ENCODE results near the gene FAM13A. TPM values are rescaled to one million over a fixed set of nuclear protein-coding genes. Genes with fewer than 3 reads are reported as not detected.
"Not testable (repeated sequence)": the region's sequence is repeated elsewhere in the genome, so short reads cannot be mapped to it uniquely, and the experiment has no call there.

Gene FAM13A
- polyA plus RNA-seq, 1 of the 3 experiments (the other 2 are of a cell fraction): 0.67 TPM

GRCh38 chr4:88854481-88854880 is 202.5 kb downstream of the FAM13A start:
- Histone ChIP-seq H3K9me2 (no peaks in the 10 kb centered on the region), H3K4me3 (ENCODE audit: low read depth in 2 of 2, low read length in 1 of 2) (no peak overlapping the region), H3K36me3 (replicated peaks in 1 of 2; ENCODE audit: control insufficient read depth in 1 of 2, insufficient read depth in 2 of 2, low read length in 1 of 2) (no peaks in the 10 kb centered on the region), H4K20me1 (ENCODE audit: insufficient read depth) (no peaks in the 10 kb centered on the region), H3K27me3 (ENCODE audit: insufficient read depth) (no peaks in the 10 kb centered on the region), H3K79me2 (ENCODE audit: insufficient read depth) (no peaks in the 10 kb centered on the region), H3K27ac (ENCODE audit: low read depth in 2 of 2, low read length in 1 of 2) (no peak overlapping the region), H3K4me2 (no peak overlapping the region), H3K9me3 (no peaks in the 10 kb centered on the region), H3K4me1 (ENCODE audit: control insufficient read depth in 1 of 2, insufficient read depth in 2 of 2, low read depth in 1 of 2, low read length in 1 of 2) (no peaks in the 10 kb centered on the region), H3F3A (replicated peaks; ENCODE audit: insufficient read depth) (no peaks in the 10 kb centered on the region), H2AFZ (ENCODE audit: low read depth) (no peak overlapping the region), H3K9ac (no peak overlapping the region)
- WGBS (ENCODE audit: low lambda C conversion rate): 88% methylated on average over 3 of the region's 3 CpGs
- DNase-seq: no peak
- ChIA-PET CTCF (interaction anchor here (1.3 to 1.7 kb wide), 2 partner anchors 34 to 169 kb away, joined by 3 read pairs; no protein-coding TSS in a partner anchor), POLR2A (no interaction called here)
- TF ChIP-seq IRF3 (IDR thresholded peaks at IDR 0.05; ENCODE audit: low read depth, low read length) (no peak), RXRA (IDR thresholded peaks at IDR 0.05; ENCODE audit: borderline replicate concordance, low read depth) (no peak), FOXJ3 (CRISPR knock-in tag; IDR thresholded peaks at IDR 0.05) (no peak), JUND (IDR thresholded peaks at IDR 0.05) (no peak), MAX (IDR thresholded peaks at IDR 0.05; ENCODE audit: low read depth) (no peak)

GRCh38 chr4:88853583-88853982 is 203.4 kb downstream of the FAM13A start:
- H3K9me2 ChIP-seq; H2AFZ ChIP-seq (ENCODE audit: low read depth); H3K79me2 ChIP-seq (ENCODE audit: insufficient read depth); H3K4me1 ChIP-seq (ENCODE audit: control insufficient read depth in 1 of 2, insufficient read depth in 2 of 2, low read depth in 1 of 2, low read length in 1 of 2); H3K27ac ChIP-seq (ENCODE audit: low read depth in 2 of 2, low read length in 1 of 2); H3K9me3 ChIP-seq; H3K27me3 ChIP-seq (ENCODE audit: insufficient read depth); H3K4me2 ChIP-seq; POLR2A ChIA-PET; H3F3A ChIP-seq (replicated peaks; ENCODE audit: insufficient read depth); H3K36me3 ChIP-seq (replicated peaks in 1 of 2; ENCODE audit: control insufficient read depth in 1 of 2, insufficient read depth in 2 of 2, low read length in 1 of 2); H4K20me1 ChIP-seq (ENCODE audit: insufficient read depth); H3K9ac ChIP-seq; DNase-seq; H3K4me3 ChIP-seq (ENCODE audit: low read depth in 2 of 2, low read length in 1 of 2): not testable (repeated sequence)
- WGBS (ENCODE audit: low lambda C conversion rate): 53% methylated on average over 2 of the region's 3 CpGs
- CTCF ChIA-PET: interaction anchor here (1.3 to 1.7 kb wide), 2 partner anchors 33 to 170 kb away, joined by 3 read pairs; no protein-coding TSS in a partner anchor

GRCh38 chr4:88846206-88846790 is 210.7 kb downstream of the FAM13A start:
- Histone ChIP-seq H3K4me2 (no peak overlapping the region), H3K27me3 (ENCODE audit: insufficient read depth) (no peaks in the 10 kb centered on the region), H3K9ac (no peak overlapping the region), H3K27ac (ENCODE audit: low read depth in 2 of 2, low read length in 1 of 2) (no peak overlapping the region), H3K36me3 (replicated peaks in 1 of 2; ENCODE audit: control insufficient read depth in 1 of 2, insufficient read depth in 2 of 2, low read length in 1 of 2) (no peaks in the 10 kb centered on the region), H3F3A (replicated peaks; ENCODE audit: insufficient read depth) (no peaks in the 10 kb centered on the region), H4K20me1 (ENCODE audit: insufficient read depth) (no peaks in the 10 kb centered on the region), H3K4me1 (ENCODE audit: control insufficient read depth in 1 of 2, insufficient read depth in 2 of 2, low read depth in 1 of 2, low read length in 1 of 2) (peaks cover 0 to 2% of the 10 kb centered on the region in 2 experiments; a peak in 2 of 4 replicates), H3K79me2 (ENCODE audit: insufficient read depth) (no peaks in the 10 kb centered on the region), H3K9me3 (no peaks in the 10 kb centered on the region), H2AFZ (ENCODE audit: low read depth) (no peak overlapping the region), H3K4me3 (ENCODE audit: low read depth in 2 of 2, low read length in 1 of 2) (no peak overlapping the region), H3K9me2 (no peaks in the 10 kb centered on the region)
- CTCF ChIA-PET: no interaction called here
- DNase-seq: no peak
- POLR2A ChIA-PET: no interaction called here
- no peak for TF ChIP-seq EP300 (IDR thresholded peaks at IDR 0.05; ENCODE audit: borderline replicate concordance in 1 of 2, low read depth in 1 of 2, low read length in 1 of 2)
- TF ChIP-seq ZBTB33 (IDR thresholded peaks at IDR 0.05; ENCODE audit: borderline replicate concordance, low read depth): no peak
- TF ChIP-seq TEAD4 (IDR thresholded peaks at IDR 0.05; ENCODE audit: borderline replicate concordance, insufficient read depth): no peak
- no peak for TF ChIP-seq MEF2A (IDR thresholded peaks at IDR 0.05; ENCODE audit: borderline replicate concordance, low read depth)
- TF ChIP-seq USF2 (IDR thresholded peaks at IDR 0.05; ENCODE audit: borderline replicate concordance, low read depth, low read length): no peak
- TF ChIP-seq SMC3 (IDR thresholded peaks at IDR 0.05; ENCODE audit: low read depth, low read length): no peak
- no peak for TF ChIP-seq YY1 (IDR thresholded peaks at IDR 0.05; ENCODE audit: low read depth)
- TF ChIP-seq GATA2 (CRISPR knock-in tag; IDR thresholded peaks at IDR 0.05): no peak
- no peak for TF ChIP-seq RCOR1 (IDR thresholded peaks at IDR 0.05; ENCODE audit: low read length)
- no peak for TF ChIP-seq TCF12 (IDR thresholded peaks at IDR 0.05)
- no peak for TF ChIP-seq EZH2phosphoT487 (IDR thresholded peaks at IDR 0.05; ENCODE audit: borderline replicate concordance, low read depth)
- TF ChIP-seq FOXJ3 (CRISPR knock-in tag; IDR thresholded peaks at IDR 0.05): no peak
- TF ChIP-seq SIN3A (IDR thresholded peaks at IDR 0.05; ENCODE audit: borderline replicate concordance, low read depth, low read length): no peak
- no peak for TF ChIP-seq NFIC (IDR thresholded peaks at IDR 0.05; ENCODE audit: borderline replicate concordance)
- WGBS (ENCODE audit: low lambda C conversion rate): 62% methylated on average over 4 of the region's 4 CpGs
